Right lobe of liver (tissue), 6 donors: ENCODE measurements around the gene RAB2B. TPM values are rescaled to one million over a fixed set of nuclear protein-coding genes. Genes with fewer than 3 reads are reported as not detected.

Experiments used
- ATAC-seq, 4 donors: fragments of 200-7000 bp; cut with Tn5 transposase; one replicate each; pipeline ENCODE4 v1.9.1; 2020; ENCODE audit warnings: mild to moderate bottlenecking in 4 of 4, moderate library complexity in 4 of 4
- DNase-seq, 3 donors: peaks; one replicate each; pipeline ENCODE4 v3.0.0-alpha.2; 2020
- H3K27ac ChIP-seq, 3 donors: fragments of 200-600 bp; one replicate each; pipeline ENCODE4 v1.8.0; 2022
- H3K27me3 ChIP-seq, 2 donors: fragments of 200-600 bp; one replicate each; pipeline ENCODE4 v1.8.0; 2022
- H3K36me3 ChIP-seq, 4 donors: fragments of 200-600 bp; sonication (generic) in 1 of 4; one replicate each; pipeline versions ENCODE4 v1.5.1 to v1.8.0; 2017 to 2022; ENCODE audit warnings: control low read depth in 1 of 4
- H3K4me1 ChIP-seq, 4 donors: fragments of 200-600 bp; sonication (generic) in 1 of 4; one replicate each; pipeline versions ENCODE4 v1.5.1 to v1.8.0; 2017 to 2022; ENCODE audit warnings: control low read depth in 1 of 4
- H3K4me3 ChIP-seq, 3 donors: fragments of 200-600 bp; one replicate each; pipeline ENCODE4 v1.8.0; 2022
- H3K9me3 ChIP-seq, 4 donors: fragments of 200-600 bp; sonication (generic) in 1 of 4; one replicate each; pipeline versions ENCODE4 v1.5.1 to v1.8.0; 2017 to 2022; ENCODE audit warnings: control low read depth in 1 of 4
- POLR2A ChIP-seq: fragments of 450-650 bp; IDR thresholded peaks from one replicate; pipeline ENCODE4 v1.6.1; 2017; ENCODE audit warnings: antibody characterized with exemption, mild to moderate bottlenecking
- WGBS: methylation state at CpG from one replicate; pipeline ENCODE4 v1.1.6; 2018; ENCODE audit warnings: low coverage, low lambda C conversion rate; ENCODE audit not compliant: insufficient coverage; ENCODE audit errors: missing lambda C conversion rate; 5-methylcytosine and 5-hydroxymethylcytosine counted together
- intact Hi-C, 2 donors: fragments of 100-400 bp; cut with DNase I; formaldehyde crosslinking; loops; one replicate each; pipeline versions ENCODE4 v1.11.2 to v1.14.1; 2022
- long read RNA-seq: library from polyadenylated mRNA; unstranded; transcript quantifications from one replicate; pipeline ENCODE4 v2.0.0, GENCODE V29; 2019
- total RNA-seq, 6 experiments: library from RNA; depleted of rRNA in 2 of 6; stranded (reverse); fragments of >200 nt in 2 of 6; fragmentation: NEBNext Ultra II Directional in 3 of 6; extraction: Animal tissue kit (Norgen Biotek cat#: 25700) in 3 of 6; gene quantifications; one replicate each; pipeline versions ENCODE4 v1.1.0 to v1.2.4, GENCODE V29; 2016 to 2023
- TF ChIP-seq, protein P1 (sequence below), 4 donors: fragments of 200-600 bp in 3 of 4; fragments of 450-650 bp in 1 of 4; IDR thresholded peaks; one replicate each; pipeline versions ENCODE4 v1.5.1 to v1.8.0; 2016 to 2022; ENCODE audit warnings: antibody characterized with exemption in 4 of 4, mild to moderate bottlenecking in 2 of 4
- donor health status: DM: no; HTN: yes; CAD: no.
- donor health status: DM: no; HTN: no; CAD: no.
- donor health status: DM: no; HTN: no; CAD: no.
- donor health status: DM: no; HTN: yes; CAD: no.
- donor health status: DM: no; HTN: yes; CAD: no.

RAB2B gene
- 1 to 10 TPM; 6.8 to 9.4 (median 8.0) TPM for total RNA-seq
- long read RNA-seq, result 0 reads

DNA sequence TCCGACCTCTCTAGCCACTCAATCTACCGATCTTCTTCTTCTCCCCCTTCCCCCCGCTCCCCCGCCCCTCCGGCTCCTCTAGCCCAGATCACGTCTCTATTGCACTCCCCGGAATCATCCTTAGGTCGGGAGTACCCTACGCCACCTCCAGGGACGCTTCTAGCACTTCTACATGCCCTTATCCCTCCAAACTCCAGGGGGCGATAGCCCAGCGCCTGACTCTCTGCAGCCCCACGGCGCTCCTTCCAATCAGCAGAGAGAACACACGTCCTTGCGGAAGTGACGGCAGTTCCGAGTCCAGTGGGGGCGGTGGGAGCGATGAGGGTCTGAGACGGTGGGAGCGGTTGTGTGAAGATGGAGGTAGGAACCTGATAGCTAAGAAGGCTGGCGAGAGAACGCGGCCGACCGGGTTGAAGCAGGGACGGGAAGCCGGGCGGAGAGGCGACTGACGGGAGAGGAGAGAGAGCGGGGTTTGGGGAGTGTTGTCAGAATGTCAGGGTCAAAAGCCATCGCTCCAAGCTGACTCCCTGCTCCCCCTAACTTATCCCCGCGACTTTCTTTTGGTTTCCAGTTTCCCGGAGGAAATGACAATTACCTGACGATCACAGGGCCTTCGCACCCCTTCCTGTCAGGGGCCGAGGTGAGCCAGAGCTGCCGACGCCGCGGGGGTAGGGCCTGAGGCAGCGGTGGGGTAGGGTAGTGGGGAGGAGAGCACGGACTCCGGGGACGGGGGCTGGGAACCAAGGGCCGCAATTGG, at the start of gene RAB2B, which contains the start of gene TOX4:
TSS of gene RAB2B (minus strand) at position 35 of the 757 bp plus-strand sequence. CDS start 87 bp downstream, outside the sequence.
TSS of gene TOX4 (plus strand) at position 271 of the 757 bp plus-strand sequence. CDS start at position 355, 84 bp downstream.
- H3K27ac ChIP-seq, result peak within 1 kb of the TSS; percentile 56 to 91 (median 75)
- H3K36me3 ChIP-seq, result peaks cover 0 to 19% (median 0%) of the 10 kb centered on the region in 4 donors
- TF ChIP-seq, protein P1, sequence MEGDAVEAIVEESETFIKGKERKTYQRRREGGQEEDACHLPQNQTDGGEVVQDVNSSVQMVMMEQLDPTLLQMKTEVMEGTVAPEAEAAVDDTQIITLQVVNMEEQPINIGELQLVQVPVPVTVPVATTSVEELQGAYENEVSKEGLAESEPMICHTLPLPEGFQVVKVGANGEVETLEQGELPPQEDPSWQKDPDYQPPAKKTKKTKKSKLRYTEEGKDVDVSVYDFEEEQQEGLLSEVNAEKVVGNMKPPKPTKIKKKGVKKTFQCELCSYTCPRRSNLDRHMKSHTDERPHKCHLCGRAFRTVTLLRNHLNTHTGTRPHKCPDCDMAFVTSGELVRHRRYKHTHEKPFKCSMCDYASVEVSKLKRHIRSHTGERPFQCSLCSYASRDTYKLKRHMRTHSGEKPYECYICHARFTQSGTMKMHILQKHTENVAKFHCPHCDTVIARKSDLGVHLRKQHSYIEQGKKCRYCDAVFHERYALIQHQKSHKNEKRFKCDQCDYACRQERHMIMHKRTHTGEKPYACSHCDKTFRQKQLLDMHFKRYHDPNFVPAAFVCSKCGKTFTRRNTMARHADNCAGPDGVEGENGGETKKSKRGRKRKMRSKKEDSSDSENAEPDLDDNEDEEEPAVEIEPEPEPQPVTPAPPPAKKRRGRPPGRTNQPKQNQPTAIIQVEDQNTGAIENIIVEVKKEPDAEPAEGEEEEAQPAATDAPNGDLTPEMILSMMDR (IDR thresholded peaks at IDR 0.05), result peak; percentile 90 to 98 (median 96)
- peak; percentile 62 for TF ChIP-seq POLR2A
- no peaks in the 10 kb centered on the region for H3K9me3 ChIP-seq
- WGBS, result 1% methylated on average over 39 of the region's 49 CpGs
- H3K4me1 ChIP-seq, result peaks cover 0 to 16% (median 2%) of the 10 kb centered on the region in 4 donors
- H3K4me3 ChIP-seq, result peak within 1 kb of the TSS; percentile 79 to 93 (median 86)
- ATAC-seq (peak; percentile 97 to 99 (median 98)), DNase-seq (peak; percentile 94 to 99 (median 97))
- no peaks in the 10 kb centered on the region for H3K27me3 ChIP-seq
- intact Hi-C loops, result no loop called here

DNA sequence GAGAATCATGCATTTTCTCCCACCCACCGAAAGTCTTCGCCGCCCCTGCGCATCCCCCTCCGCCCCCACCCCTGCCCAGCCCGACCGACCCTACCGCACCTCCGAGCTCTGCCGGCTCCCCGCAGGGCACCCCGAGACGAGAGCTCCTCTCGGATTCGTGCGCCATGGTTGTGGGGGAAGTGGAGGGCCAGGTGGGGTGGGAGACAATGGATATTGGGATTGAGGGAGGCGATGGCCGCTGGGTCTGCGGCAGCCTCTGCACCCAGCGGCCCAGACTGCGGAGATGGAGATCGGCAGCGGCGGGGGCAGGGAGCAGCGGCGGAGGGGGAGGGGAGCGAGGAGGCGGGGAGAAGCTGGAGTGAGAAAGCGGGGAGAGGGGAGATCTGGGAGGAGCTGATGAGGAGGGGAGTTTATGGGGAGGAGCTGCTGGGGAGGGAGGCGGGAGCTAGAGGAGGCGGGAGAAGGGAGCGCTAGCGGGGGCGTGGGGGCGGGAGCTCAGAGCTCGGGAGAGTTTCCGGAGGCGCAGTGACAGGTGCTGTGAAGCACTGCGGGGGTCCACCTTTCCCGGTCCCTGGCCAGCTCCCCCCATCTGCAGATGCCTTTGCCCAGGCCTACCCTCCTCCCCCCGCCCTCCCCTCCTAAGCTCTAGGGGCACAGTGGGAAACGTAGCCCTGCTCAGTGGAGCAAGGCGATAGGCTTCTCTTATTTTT, 49.4 kb upstream of the RAB2B start, which contains the start of gene SALL2:
TSS of gene SALL2 (minus strand) at position 385 of the 710 bp plus-strand sequence. CDS start at position 166, 219 bp downstream.
- intact Hi-C loops, result no loop called here
- DNase-seq, result peak; percentile 57 to 67 (median 59)
- H3K27ac ChIP-seq, result no peak within 1 kb of the TSS

DNA sequence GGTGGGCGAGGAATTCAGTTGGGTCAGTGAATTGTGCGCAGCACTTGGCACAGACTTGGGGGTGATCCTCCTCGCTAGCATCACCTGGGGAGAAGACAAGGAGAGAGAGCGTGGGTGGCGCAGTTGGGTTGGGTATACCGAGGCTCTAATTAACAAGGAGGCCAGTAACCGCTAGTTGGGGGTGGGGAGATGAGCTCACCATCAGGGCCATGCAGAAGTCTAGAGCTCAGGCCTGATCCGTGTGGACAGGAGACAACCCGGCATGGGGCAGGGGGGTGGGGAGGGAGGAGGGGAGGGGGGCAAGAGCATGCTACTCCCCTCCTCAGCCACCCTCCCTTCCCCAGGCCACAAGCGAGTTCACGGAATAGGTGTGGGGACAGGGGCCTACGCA, 48.8 kb upstream of the RAB2B start:
- Histone ChIP-seq H3K36me3 (no peaks in the 10 kb centered on the region), H3K9me3 (no peaks in the 10 kb centered on the region), H3K27ac (no peak overlapping the region), H3K4me3 (peak overlapping the region; percentile 30 to 53 (median 45)), H3K27me3 (no peaks in the 10 kb centered on the region), H3K4me1 (no peaks in the 10 kb centered on the region)
- WGBS, result 25% methylated on average over 4 of the region's 12 CpGs
- no peak for TF ChIP-seq POLR2A
- TF ChIP-seq, protein P1 (IDR thresholded peaks at IDR 0.05), result no peak
- intact Hi-C loops, result no loop called here
- no peak for DNase-seq
- ATAC-seq, result peak in 2 of 4 donors; percentile 3 to 23

More for the DNA sequence above, 49.4 kb upstream of the RAB2B start, which contains the start of gene SALL2:
- peak; percentile 77 to 93 (median 89) for ATAC-seq
- no peaks in the 10 kb centered on the region for H3K36me3 ChIP-seq
- under 1% methylated on average over 23 of the region's 43 CpGs for WGBS
- no peaks in the 10 kb centered on the region for H3K9me3 ChIP-seq
- TF ChIP-seq, protein P1 (IDR thresholded peaks at IDR 0.05), result no peak
- no peak for TF ChIP-seq POLR2A
- H3K27me3 ChIP-seq, result no peaks in the 10 kb centered on the region
- H3K4me1 ChIP-seq, result no peaks in the 10 kb centered on the region
- H3K4me3 ChIP-seq, result peak within 1 kb of the TSS; percentile 30 to 53 (median 45)

DNA sequence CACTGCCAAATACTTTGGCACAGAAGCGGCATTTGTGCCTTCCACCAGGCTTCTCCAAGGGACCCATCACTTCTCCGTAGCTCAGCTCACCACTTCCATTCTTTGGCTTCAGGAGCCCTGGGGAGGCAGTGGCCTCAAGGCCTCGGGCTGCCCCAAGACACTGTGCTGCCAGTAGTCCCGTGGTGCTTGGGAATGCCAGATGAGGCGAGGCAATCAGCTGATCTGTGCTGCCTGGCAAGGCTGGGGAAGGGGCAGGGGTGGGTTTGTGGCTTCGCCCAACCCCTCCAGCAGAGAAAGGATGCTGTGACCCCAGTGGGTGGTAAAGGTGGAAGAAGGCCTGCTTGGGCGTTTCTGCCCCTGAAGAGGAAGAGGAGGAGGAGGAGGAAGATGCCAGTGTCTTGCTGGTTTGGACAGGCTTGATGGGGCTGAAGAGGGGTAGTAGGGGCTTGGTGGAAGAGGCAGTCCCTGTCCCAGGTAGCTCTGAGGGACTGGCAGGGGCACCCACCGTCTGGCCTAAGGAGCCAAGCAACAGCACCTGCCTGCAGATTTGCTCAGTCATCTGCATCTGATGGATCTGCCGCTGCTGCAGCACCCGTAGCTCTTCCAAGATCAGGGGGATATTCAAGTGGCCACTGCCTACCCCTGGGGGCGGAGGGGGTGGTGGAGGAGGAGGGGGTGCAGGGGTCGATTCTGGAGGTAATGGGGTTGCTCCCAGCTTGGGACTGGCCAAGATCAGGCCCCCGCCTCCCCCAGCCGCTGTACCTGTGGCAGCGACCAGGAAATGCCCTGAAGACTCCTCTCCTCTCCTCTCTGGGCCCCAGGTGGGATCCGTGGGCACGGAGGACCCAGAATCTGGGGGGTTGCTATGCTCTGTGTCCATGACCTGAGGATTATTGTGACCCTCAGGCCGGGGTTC, 48.1 kb upstream of the RAB2B start:
- Histone ChIP-seq H3K4me1 (no peaks in the 10 kb centered on the region), H3K27ac (no peak overlapping the region), H3K4me3 (no peak overlapping the region), H3K36me3 (no peaks in the 10 kb centered on the region), H3K27me3 (no peaks in the 10 kb centered on the region), H3K9me3 (no peaks in the 10 kb centered on the region)
- DNase-seq (no peak), ATAC-seq (no peak)
- 85% methylated on average over 11 of the region's 18 CpGs for WGBS
- TF ChIP-seq, protein P1 (IDR thresholded peaks at IDR 0.05), result no peak
- TF ChIP-seq POLR2A, result no peak
- intact Hi-C loops, result no loop called here
